Uterus (tissue), 2 donors: ENCODE results near the gene CTRB1.

Source experiments
- CTCF ChIP-seq, 4 experiments: fragments of 200-600 bp in 2 of 4; fragments of 450-650 bp in 2 of 4; sonication (generic) in 2 of 4; IDR thresholded peaks; one replicate each; pipeline ENCODE4 v1.5.1; 2016 to 2019; ENCODE audit warnings: antibody characterized with exemption in 4 of 4, mild to moderate bottlenecking in 2 of 4, moderate library complexity in 1 of 4
- POLR2A ChIP-seq, 2 donors: fragments of 450-650 bp; IDR thresholded peaks; one replicate each; pipeline ENCODE4 v1.6.1; 2016; ENCODE audit warnings: antibody characterized with exemption in 2 of 2, mild to moderate bottlenecking in 1 of 2, moderate library complexity in 1 of 2

GRCh38 chr16:75254359-75254837 is 35.6 kb downstream of the CTRB1 start:
- no peak for TF ChIP-seq CTCF (IDR thresholded peaks at IDR 0.05)
- no peak for TF ChIP-seq POLR2A (IDR thresholded peaks at IDR 0.05)
